Stimulated activated CD8-positive, alpha-beta memory T cell treated with anti-CD3 and anti-CD28 coated beads, Interleukin-12 subunit alpha, Interleukin-12 subunit beta, amount 100 ng/mL, for 24 hours (primary cell): ENCODE data around the gene ITPRID2.

Experiments
- DNase-seq: peaks from one replicate; pipeline ENCODE4 v3.0.0-alpha.2; 2020; ENCODE audit errors: extremely low read depth

Gene ITPRID2

DNA sequence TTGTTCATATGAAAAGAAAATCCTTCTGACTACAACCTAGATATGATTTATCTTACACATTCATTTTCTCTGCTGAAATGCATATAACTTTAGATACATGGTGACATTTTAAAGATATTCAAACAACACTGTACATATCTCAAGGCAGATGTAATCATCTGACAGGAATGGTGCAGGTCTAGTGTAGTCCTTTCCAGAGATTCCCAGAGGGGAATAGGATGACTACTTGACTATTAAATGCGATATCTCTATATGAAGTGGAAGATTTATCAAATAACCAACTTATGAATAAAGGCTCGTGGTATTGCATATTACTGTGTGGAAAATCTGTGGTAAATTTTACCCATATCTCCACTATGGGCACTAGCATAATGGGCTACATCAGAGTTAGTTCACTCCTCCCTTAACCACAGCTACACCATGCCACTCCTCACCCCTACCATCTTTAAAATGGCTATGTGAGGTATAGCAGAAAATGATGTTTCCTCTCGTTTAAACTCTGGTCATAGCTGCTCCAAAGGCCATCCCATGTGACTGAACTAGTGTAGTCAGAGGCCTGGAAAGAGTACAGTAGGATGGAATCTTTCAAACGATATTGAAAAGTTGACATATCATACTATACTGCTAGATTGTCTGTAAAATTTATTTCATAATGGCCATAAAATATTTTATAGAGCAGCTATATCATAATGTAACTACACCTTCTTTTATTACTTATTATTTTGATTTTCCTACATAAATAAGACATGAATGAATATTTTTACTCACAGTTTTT is 9.1 kb upstream of the ITPRID2 start:
- DNase-seq: no peak

- DNase-seq: no peak
These were observed 6.9 kb upstream of the ITPRID2 start for GRCh38 chr2:181884601-181885000.

GRCh38 chr2:181885096-181885495 is 6.4 kb upstream of the ITPRID2 start:
- DNase-seq: no peak

- no peak for DNase-seq
These were observed 5.3 kb upstream of the ITPRID2 start for GRCh38 chr2:181886192-181886591.

DNA sequence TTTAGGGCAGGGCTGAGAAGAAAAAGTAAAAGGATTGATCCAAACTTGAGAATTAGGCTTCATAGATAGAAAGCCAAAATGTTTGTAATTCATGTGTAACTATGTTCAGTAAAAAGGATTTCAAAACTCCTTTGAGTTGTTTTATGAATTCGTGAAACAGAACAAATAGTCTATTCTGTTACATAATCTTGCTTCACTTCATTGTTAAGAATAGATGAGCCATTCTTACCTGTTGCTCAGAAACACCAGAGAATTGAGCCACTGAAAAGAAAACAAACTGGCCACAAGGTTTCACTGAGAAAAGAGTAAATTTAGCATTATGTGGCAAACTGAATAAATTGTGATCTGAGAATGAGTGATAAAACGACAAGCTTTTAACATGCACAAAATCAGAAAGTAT is 4.5 kb upstream of the ITPRID2 start:
- no peak for DNase-seq

GRCh38 chr2:181889776-181890175 is 1.8 kb upstream of the ITPRID2 start:
- DNase-seq: no peak

GRCh38 chr2:181890271-181890670 is 1.3 kb upstream of the ITPRID2 start:
- no peak for DNase-seq

DNA sequence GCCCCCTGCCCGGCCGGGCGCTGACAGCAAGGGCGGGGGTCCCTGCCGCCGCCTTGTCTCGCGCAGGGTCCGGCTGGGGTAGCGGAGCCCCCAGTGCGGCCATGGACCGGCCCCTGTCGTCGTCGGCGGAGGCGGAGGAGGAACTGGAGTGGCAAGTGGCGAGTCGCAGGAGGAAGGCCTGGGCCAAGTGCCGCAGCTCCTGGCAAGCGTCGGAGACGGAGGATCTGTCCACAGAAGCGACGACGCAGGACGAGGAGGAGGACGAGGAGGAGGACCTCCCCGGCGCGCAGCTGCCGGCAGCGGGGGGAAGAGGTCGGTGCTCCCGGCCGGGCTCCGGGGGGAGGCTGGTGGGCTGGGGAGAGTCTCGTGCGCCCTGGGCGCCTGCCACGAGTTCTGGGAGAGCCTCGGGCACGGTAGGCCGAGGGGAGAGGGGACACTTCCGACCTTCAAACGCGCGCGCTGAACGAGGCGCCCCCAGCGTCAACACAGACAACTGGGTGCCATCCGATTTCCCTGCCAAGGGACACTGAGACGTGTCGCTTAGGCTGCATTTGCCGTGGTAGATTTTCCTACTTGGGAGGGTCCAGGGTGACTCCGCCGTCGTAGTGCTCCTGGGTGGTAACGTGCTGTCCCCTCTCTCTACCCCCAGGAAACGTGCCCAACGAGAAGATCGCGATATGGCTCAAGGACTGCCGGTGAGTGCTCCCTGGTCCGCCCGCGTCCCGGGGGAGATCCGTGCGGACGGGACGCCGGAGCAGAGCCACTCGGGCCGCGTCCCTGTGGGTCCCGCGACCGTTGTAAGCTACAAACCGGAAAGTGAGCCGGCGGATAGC is 652 bp downstream of the ITPRID2 start:
- DNase-seq: no peak

- DNase-seq: no peak
These were observed 1.4 kb downstream of the ITPRID2 start for GRCh38 chr2:181892799-181893435.

- DNase-seq: no peak
These were observed 2.9 kb downstream of the ITPRID2 start for GRCh38 chr2:181894381-181894780.

DNA sequence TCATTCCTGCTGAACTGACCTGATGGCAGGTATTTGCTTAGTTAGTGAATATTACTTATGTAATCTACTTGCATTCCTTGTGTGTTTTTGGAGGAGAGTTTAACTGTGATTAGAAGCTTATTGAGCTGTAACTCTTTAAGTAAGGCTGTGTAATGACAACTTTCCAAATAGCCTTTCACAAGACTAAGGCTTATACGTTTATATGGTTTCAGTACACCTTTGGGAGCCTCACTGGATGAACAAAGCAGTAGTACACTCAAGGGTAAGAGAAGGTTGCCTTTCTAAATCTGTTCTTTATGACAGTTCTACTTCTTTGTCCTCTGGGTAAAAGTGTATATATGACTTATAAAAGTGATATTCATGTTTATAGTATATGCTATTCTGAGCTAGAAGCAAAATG is 4.3 kb downstream of the ITPRID2 start:
- DNase-seq: no peak

- DNase-seq: no peak
These were observed 4.8 kb downstream of the ITPRID2 start for GRCh38 chr2:181896286-181896685.

GRCh38 chr2:181900007-181900651 is 8.6 kb downstream of the ITPRID2 start:
- DNase-seq: no peak

- no peak for DNase-seq
These were observed 11.1 kb downstream of the ITPRID2 start for GRCh38 chr2:181902625-181903024.

- DNase-seq: no peak
These were observed 12.6 kb downstream of the ITPRID2 start for GRCh38 chr2:181904022-181904632.

DNA sequence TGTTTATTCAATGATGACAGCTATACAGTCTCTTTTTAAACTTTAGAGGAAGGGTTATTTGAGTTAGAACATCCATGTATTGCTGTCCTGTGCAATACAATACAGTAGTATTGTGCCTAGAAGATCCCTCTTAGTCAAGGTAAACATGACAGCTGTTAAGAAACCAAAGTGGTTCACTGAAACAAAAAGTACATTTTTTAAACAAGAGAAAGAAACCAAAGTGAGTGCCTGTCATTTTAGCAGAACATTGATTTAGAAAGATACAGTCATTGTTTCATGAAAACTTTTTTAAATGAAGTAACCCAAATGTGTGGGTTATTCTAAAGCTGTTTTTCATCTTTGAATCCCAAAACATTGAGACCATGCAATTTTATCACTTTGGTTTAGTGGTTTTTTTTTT is 15.5 kb downstream of the ITPRID2 start:
- DNase-seq: no peak

GRCh38 chr2:181907635-181908034 is 16.1 kb downstream of the ITPRID2 start:
- DNase-seq: no peak

DNA sequence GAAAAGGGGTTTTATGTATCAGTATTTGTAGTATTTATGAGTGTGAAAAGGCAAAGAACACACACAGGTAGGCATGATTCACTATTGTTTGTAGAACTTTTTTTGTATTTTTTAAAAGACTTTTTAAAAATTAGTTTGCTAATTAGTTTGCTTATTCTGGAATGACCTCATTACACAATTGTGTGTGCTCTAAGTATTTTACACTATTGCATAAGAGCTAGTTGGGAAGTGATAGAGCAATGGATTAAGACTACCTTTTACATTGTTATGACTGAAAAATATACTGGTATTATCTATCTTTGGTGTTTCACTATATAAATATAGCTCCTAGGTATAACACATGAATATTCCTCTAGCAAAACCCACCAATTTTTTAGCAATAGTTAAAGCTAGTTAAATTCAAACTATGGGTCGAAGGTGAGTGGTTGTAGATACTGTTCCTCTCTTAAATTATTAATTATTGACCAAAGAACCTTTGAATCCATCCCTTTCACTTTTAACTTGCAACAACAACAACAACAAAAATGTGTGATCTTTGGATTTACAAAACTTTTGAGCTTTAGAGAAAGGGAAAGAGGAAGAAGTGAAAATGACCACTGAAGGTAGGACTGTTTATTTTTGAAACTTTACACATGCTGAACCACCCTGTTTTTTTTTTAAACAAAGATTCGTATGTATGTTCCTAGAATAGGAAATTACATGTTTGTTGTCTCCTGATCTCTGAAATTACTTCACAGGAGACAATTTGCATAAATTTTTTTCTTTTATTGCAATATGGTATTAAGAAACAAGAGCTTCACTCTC is 18.7 kb downstream of the ITPRID2 start:
- DNase-seq: no peak

DNA sequence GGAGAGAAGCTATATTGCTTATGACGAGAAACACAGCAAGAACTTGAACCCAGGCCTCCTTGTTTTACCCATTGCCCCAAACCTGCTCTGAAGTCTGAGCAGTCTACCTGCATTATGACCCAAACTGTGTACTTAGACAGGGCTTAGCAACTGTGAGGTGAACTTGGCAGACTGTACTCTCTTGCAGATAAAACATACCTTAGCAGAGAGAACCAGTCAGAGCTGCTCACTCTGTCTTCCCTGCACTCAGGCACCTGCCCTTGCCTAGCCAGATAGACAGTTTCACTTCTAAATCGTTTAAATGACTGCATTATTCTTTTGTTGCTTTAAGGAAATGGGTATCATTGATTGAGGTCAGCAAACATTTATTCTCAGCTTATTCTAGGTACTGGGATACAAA is 20.3 kb downstream of the ITPRID2 start:
- DNase-seq: no peak

DNA sequence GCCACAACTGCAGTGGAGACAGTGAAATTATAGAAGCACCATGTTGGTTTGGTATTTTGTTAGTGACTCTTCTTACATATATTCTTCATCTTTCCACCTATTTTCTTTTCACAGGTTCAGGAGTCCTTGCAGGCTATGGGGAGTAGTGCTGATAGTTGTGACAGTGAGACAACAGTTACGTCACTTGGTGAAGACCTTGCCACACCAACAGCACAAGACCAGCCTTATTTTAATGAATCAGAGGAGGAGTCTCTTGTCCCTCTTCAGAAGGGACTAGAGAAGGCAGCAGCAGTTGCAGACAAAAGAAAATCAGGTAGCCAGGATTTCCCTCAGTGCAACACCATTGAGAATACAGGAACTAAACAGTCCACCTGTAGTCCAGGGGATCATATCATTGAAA is 23.6 kb downstream of the ITPRID2 start:
- DNase-seq: no peak
